WTC11 (cell line): ENCODE measurements around the gene ZNF311. TPM values are rescaled to one million over a fixed set of nuclear protein-coding genes. Genes with fewer than 3 reads are reported as not detected.
A peak's percentile ranks its signal among the peaks of the same experiment; 100 is the strongest.

Source experiments
- ATAC-seq: fragments of 200-7000 bp; cut with Tn5 transposase; 2 replicates; pipeline ENCODE4 v1.10.0; 2021; ENCODE audit warnings: mild to moderate bottlenecking, moderate library complexity
- Bru-seq: library from RNA; stranded (reverse); fragments of 400-500 nt; gene quantifications from one replicate; lab custom pipeline; 2021; lab: Mats Ljungman, UMichigan
- CTCF ChIA-PET: fragments of 300-600 bp; sonication (Branson Sonifier 250); formaldehyde crosslinking; loops from one replicate; lab custom pipeline; 2021; ENCODE audit warnings: antibody characterized with exemption; lab: Charles Lee
- POLR2A ChIA-PET: fragments of 350-600 bp; sonication (Branson Sonifier 250); formaldehyde crosslinking; loops from one replicate; lab custom pipeline; 2021; ENCODE audit warnings: antibody characterized with exemption; lab: Charles Lee
- DNase-seq: peaks from one replicate; pipeline ENCODE4 v3.0.0; 2021; ENCODE audit warnings: low spot score
- H3K27ac Mint-ChIP-seq: 2 replicates; pipeline ENCODE4 v1.8.0; 2021; ENCODE audit warnings: mixed read lengths
- H3K27me3 Mint-ChIP-seq: 2 replicates; pipeline ENCODE4 v1.8.0; 2021; ENCODE audit warnings: low read depth, mild to moderate bottlenecking, moderate library complexity, mixed read lengths
- H3K36me3 Mint-ChIP-seq: 2 replicates; pipeline ENCODE4 v1.8.0; 2021; ENCODE audit warnings: mixed read lengths
- H3K4me1 Mint-ChIP-seq: 2 replicates; pipeline ENCODE4 v1.8.0; 2022; ENCODE audit warnings: mixed read lengths
- H3K4me3 Mint-ChIP-seq: 2 replicates; pipeline ENCODE4 v1.8.0; 2021; ENCODE audit warnings: mild to moderate bottlenecking, moderate library complexity, mixed read lengths
- H3K9me3 Mint-ChIP-seq: 2 replicates; pipeline ENCODE4 v1.8.0; 2021; ENCODE audit warnings: mixed read lengths
- ATF1 ChIP-seq: sonication (generic); formaldehyde crosslinking; IDR thresholded peaks from 2 replicates; pipeline ENCODE4 v1.8.1; 2023; ENCODE audit warnings: mild to moderate bottlenecking, moderate library complexity, missing genetic modification reagents
- E2F5 ChIP-seq: sonication (generic); formaldehyde crosslinking; IDR thresholded peaks from 2 replicates; pipeline ENCODE4 v1.8.1; 2022; ENCODE audit warnings: mild to moderate bottlenecking, moderate library complexity, missing genetic modification reagents
- ELF4 ChIP-seq: sonication (generic); formaldehyde crosslinking; IDR thresholded peaks from 2 replicates; pipeline ENCODE4 v1.8.1; 2022; ENCODE audit warnings: low read depth, mild to moderate bottlenecking, moderate library complexity, missing genetic modification reagents
- ESRRA ChIP-seq: sonication (generic); formaldehyde crosslinking; IDR thresholded peaks from 2 replicates; pipeline ENCODE4 v1.8.1; 2022; ENCODE audit warnings: mild to moderate bottlenecking, missing genetic modification reagents, borderline replicate concordance
- ETV6 ChIP-seq: sonication (generic); formaldehyde crosslinking; IDR thresholded peaks from 2 replicates; pipeline ENCODE4 v1.8.1; 2022; ENCODE audit warnings: mild to moderate bottlenecking, missing genetic modification reagents
- FOXK1 ChIP-seq: sonication (generic); formaldehyde crosslinking; IDR thresholded peaks from 2 replicates; pipeline ENCODE4 v1.8.0; 2022; ENCODE audit warnings: mild to moderate bottlenecking, moderate library complexity, missing genetic modification reagents
- GABPB1 ChIP-seq: sonication (generic); formaldehyde crosslinking; IDR thresholded peaks from 2 replicates; pipeline ENCODE4 v1.8.1; 2023; ENCODE audit warnings: mild to moderate bottlenecking, missing genetic modification reagents
- HMGXB4 ChIP-seq: sonication (generic); formaldehyde crosslinking; IDR thresholded peaks from 2 replicates; pipeline ENCODE4 v1.8.1; 2023; ENCODE audit warnings: mild to moderate bottlenecking, moderate library complexity, missing genetic modification reagents
- JAZF1 ChIP-seq: fragments of 250-450 bp; sonication (Bioruptor Pico); IDR thresholded peaks from 2 replicates; pipeline ENCODE4 v1.9.0; 2021; ENCODE audit warnings: moderate library complexity, mild to moderate bottlenecking, inconsistent platforms
- JUN ChIP-seq: sonication (generic); formaldehyde crosslinking; IDR thresholded peaks from 2 replicates; pipeline ENCODE4 v1.8.0; 2023; ENCODE audit warnings: mild to moderate bottlenecking, missing genetic modification reagents
- MLX ChIP-seq: sonication (generic); formaldehyde crosslinking; IDR thresholded peaks from 2 replicates; pipeline ENCODE4 v1.8.1; 2023; ENCODE audit warnings: mild to moderate bottlenecking, missing genetic modification reagents, moderate library complexity
- NFATC4 ChIP-seq: fragments of 250-450 bp; sonication (Bioruptor Pico); IDR thresholded peaks from 2 replicates; pipeline ENCODE4 v1.9.0; 2021; ENCODE audit warnings: mild to moderate bottlenecking
- NFE2L1 ChIP-seq: sonication (generic); formaldehyde crosslinking; IDR thresholded peaks from 2 replicates; pipeline ENCODE4 v1.8.1; 2023; ENCODE audit warnings: missing genetic modification reagents
- NFYB ChIP-seq: sonication (generic); formaldehyde crosslinking; conservative IDR thresholded peaks from 2 replicates; pipeline ENCODE4 v1.8.0; 2022; ENCODE audit warnings: low read depth, missing genetic modification reagents
- RELA ChIP-seq: sonication (generic); formaldehyde crosslinking; IDR thresholded peaks from 2 replicates; pipeline ENCODE4 v1.8.1; 2022; ENCODE audit warnings: missing genetic modification reagents, mild to moderate bottlenecking, borderline replicate concordance
- SOX15 ChIP-seq: fragments of 250-450 bp; sonication (Bioruptor Pico); IDR thresholded peaks from 2 replicates; pipeline ENCODE4 v1.9.0; 2021; ENCODE audit warnings: mild to moderate bottlenecking
- TEAD4 ChIP-seq: sonication (generic); formaldehyde crosslinking; IDR thresholded peaks from 2 replicates; pipeline ENCODE4 v1.8.0; 2022; ENCODE audit warnings: mild to moderate bottlenecking, missing genetic modification reagents
- ZNF121 ChIP-seq: sonication (generic); formaldehyde crosslinking; IDR thresholded peaks from 2 replicates; pipeline ENCODE4 v1.8.0; 2023; ENCODE audit warnings: missing genetic modification reagents
- ZNF232 ChIP-seq: sonication (generic); formaldehyde crosslinking; IDR thresholded peaks from 2 replicates; pipeline ENCODE4 v1.8.0; 2022; ENCODE audit warnings: mild to moderate bottlenecking, missing genetic modification reagents
- long read RNA-seq, 3 experiments: library from RNA in 1 of 3; library from capped mRNA in 1 of 3; library from polyadenylated mRNA in 1 of 3; unstranded in 2 of 3; stranded (forward) in 1 of 3; transcript quantifications; one replicate each; pipeline ENCODE4 v2.0.0, GENCODE V29; 2021
- total RNA-seq: library from RNA; stranded (reverse); gene quantifications from 3 replicates; pipeline ENCODE4 v1.2.3, GENCODE V29; 2021
- TF ChIP-seq, protein P1 (sequence below): sonication (generic); formaldehyde crosslinking; IDR thresholded peaks from 2 replicates; pipeline ENCODE4 v1.8.0; 2022; ENCODE audit warnings: mild to moderate bottlenecking, missing genetic modification reagents
- TF ChIP-seq, protein P2 (sequence below): fragments of 250-450 bp; sonication (Bioruptor Pico); IDR thresholded peaks from 2 replicates; pipeline ENCODE4 v1.8.0; 2021; ENCODE audit warnings: mild to moderate bottlenecking
- TF ChIP-seq, protein P3 (sequence below): fragments of 200-600 bp; IDR thresholded peaks from 2 replicates; pipeline ENCODE4 v1.8.0; 2022; ENCODE audit warnings: antibody characterized with exemption
- TF ChIP-seq, protein P4 (sequence below): sonication (generic); formaldehyde crosslinking; IDR thresholded peaks from 2 replicates; pipeline ENCODE4 v1.8.0; 2022; ENCODE audit warnings: mild to moderate bottlenecking, missing genetic modification reagents

ZNF311 gene
- total RNA-seq = 2.0 to 3.7 TPM (median 3.4 TPM) in 3 replicates
- percentile 64 among the genes with signal in this experiment for Bru-seq, nascent RNA
- long read RNA-seq, experiment 1, partial matches to known transcripts = 2 of 11 reads
- long read RNA-seq, experiment 1, other reads (novel, unspliced or antisense) = 9 of 11 reads
- long read RNA-seq, experiment 2, partial matches to known transcripts = 0 of 9 reads
- long read RNA-seq, experiment 2, other reads (novel, unspliced or antisense) = 9 of 9 reads
- long read RNA-seq, experiment 3, partial matches to known transcripts = 0 of 1 reads
- long read RNA-seq, experiment 3, other reads (novel, unspliced or antisense) = 1 of 1 reads

DNA sequence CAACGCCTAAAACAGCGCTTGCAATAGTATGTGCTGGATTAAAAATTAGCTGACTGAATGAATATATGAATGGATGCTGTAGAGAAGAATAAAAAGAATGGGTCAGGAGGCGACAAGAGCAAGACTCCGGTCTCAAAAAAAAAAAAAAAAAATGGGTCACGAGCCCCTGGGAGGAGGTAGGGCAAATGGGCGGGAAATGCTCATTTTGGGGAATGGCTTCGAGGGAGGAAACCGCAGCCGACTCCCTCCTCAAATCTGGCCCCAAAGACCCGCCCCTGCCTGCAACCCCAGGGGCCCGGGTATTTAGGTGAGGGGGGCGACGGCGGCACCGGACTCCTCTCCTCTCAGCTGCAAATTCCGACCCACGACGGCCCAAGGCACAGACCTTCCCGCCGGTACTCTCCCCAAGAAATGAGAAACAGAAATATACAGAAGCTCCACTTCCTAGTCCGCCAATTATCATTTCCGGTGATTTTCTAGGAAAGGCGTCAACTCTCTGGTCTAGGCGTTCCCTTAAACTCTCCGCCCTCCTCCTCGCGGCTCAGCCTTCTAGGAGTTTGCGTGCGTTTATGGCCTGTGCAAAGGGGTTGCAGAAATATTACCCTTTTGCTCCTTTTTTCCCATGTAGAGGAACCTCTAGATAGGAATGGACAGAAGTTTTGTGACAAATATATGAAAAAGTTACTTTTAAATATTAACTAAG, at the start of gene ZNF311:
TSS of gene ZNF311 (minus strand) at position 133 of the 703 bp plus-strand sequence. CDS start 1,361 bp downstream, outside the sequence.
- ChIA-PET CTCF (interaction anchor here (0.8 to 1.4 kb wide), 3 partner anchors 20 to 222 kb away, joined by 3 to 4 read pairs (median 4); no protein-coding TSS in a partner anchor), POLR2A (interaction anchor here (0.7 kb wide), 1 partner anchor 891 kb away, joined by 3 read pairs; no protein-coding TSS in a partner anchor)
- Mint-ChIP-seq H3K27me3 (peaks cover 65% of the 10 kb centered on the region), H3K4me3 (peak within 1 kb of the TSS; percentile 84), H3K36me3 (no peaks in the 10 kb centered on the region), H3K27ac (no peak within 1 kb of the TSS), H3K9me3 (no peaks in the 10 kb centered on the region), H3K4me1 (no peaks in the 10 kb centered on the region; the same call in 1 of the 2 replicates)
- ATAC-seq = peak; percentile 94
- DNase-seq = peak; percentile 39
- TF ChIP-seq ELF4 (CRISPR knock-in tag) (no peak), E2F5 (CRISPR knock-in tag) (0 out of 2 replicates have a peak, but pooled peaks have one; percentile 21), ETV6 (CRISPR knock-in tag) (0 out of 2 replicates have a peak, but pooled peaks have one; percentile 43), NFE2L1 (peak; percentile 14; the same call in 1 of the 2 replicates)
- TF ChIP-seq, protein P1, sequence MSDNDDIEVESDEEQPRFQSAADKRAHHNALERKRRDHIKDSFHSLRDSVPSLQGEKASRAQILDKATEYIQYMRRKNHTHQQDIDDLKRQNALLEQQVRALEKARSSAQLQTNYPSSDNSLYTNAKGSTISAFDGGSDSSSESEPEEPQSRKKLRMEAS (CRISPR knock-in tag) = peak; percentile 50; the same call in 1 of the 2 replicates
- TF ChIP-seq, protein P2, sequence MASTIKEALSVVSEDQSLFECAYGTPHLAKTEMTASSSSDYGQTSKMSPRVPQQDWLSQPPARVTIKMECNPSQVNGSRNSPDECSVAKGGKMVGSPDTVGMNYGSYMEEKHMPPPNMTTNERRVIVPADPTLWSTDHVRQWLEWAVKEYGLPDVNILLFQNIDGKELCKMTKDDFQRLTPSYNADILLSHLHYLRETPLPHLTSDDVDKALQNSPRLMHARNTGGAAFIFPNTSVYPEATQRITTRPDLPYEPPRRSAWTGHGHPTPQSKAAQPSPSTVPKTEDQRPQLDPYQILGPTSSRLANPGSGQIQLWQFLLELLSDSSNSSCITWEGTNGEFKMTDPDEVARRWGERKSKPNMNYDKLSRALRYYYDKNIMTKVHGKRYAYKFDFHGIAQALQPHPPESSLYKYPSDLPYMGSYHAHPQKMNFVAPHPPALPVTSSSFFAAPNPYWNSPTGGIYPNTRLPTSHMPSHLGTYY (CRISPR knock-in tag) = no peak

GRCh38 chr6:29051680-29052079, 46.6 kb upstream of the ZNF311 start:
- ATAC-seq (no peak), DNase-seq (no peak)
- peaks cover 15% of the 10 kb centered on the region for H3K27me3 Mint-ChIP-seq
- no peak overlapping the region for H3K4me3 Mint-ChIP-seq
- H3K27ac Mint-ChIP-seq = no peak overlapping the region
- no peaks in the 10 kb centered on the region for H3K36me3 Mint-ChIP-seq
- POLR2A ChIA-PET = no interaction called here
- no peaks in the 10 kb centered on the region for H3K4me1 Mint-ChIP-seq
- no peak for TF ChIP-seq NFYB (CRISPR knock-in tag)
- no peak for TF ChIP-seq NFATC4 (CRISPR knock-in tag)
- TF ChIP-seq ZNF232 (CRISPR knock-in tag) = no peak
- no peak for TF ChIP-seq JAZF1 (CRISPR knock-in tag)
- no peak for TF ChIP-seq GABPB1
- TF ChIP-seq, protein P3, sequence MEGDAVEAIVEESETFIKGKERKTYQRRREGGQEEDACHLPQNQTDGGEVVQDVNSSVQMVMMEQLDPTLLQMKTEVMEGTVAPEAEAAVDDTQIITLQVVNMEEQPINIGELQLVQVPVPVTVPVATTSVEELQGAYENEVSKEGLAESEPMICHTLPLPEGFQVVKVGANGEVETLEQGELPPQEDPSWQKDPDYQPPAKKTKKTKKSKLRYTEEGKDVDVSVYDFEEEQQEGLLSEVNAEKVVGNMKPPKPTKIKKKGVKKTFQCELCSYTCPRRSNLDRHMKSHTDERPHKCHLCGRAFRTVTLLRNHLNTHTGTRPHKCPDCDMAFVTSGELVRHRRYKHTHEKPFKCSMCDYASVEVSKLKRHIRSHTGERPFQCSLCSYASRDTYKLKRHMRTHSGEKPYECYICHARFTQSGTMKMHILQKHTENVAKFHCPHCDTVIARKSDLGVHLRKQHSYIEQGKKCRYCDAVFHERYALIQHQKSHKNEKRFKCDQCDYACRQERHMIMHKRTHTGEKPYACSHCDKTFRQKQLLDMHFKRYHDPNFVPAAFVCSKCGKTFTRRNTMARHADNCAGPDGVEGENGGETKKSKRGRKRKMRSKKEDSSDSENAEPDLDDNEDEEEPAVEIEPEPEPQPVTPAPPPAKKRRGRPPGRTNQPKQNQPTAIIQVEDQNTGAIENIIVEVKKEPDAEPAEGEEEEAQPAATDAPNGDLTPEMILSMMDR = no peak
- no peak for TF ChIP-seq ZNF121 (CRISPR knock-in tag)
- TF ChIP-seq TEAD4 (CRISPR knock-in tag) = no peak
- no peak for TF ChIP-seq FOXK1 (CRISPR knock-in tag)
- TF ChIP-seq, protein P4, sequence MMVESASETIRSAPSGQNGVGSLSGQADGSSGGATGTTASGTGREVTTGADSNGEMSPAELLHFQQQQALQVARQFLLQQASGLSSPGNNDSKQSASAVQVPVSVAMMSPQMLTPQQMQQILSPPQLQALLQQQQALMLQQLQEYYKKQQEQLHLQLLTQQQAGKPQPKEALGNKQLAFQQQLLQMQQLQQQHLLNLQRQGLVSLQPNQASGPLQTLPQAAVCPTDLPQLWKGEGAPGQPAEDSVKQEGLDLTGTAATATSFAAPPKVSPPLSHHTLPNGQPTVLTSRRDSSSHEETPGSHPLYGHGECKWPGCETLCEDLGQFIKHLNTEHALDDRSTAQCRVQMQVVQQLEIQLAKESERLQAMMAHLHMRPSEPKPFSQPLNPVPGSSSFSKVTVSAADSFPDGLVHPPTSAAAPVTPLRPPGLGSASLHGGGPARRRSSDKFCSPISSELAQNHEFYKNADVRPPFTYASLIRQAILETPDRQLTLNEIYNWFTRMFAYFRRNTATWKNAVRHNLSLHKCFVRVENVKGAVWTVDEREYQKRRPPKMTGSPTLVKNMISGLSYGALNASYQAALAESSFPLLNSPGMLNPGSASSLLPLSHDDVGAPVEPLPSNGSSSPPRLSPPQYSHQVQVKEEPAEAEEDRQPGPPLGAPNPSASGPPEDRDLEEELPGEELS (CRISPR knock-in tag) = no peak
- TF ChIP-seq ESRRA (CRISPR knock-in tag) = no peak
- TF ChIP-seq RELA (CRISPR knock-in tag) = no peak
- no peak for TF ChIP-seq MLX
- no peak for TF ChIP-seq ATF1 (CRISPR knock-in tag)
- TF ChIP-seq HMGXB4 (CRISPR knock-in tag) = no peak
- TF ChIP-seq JUN (CRISPR knock-in tag) = no peak
- no peak for TF ChIP-seq SOX15
- TF ChIP-seq, all 79 proteins: peak for 0
- CTCF ChIA-PET = no interaction called here
- peaks cover 11% of the 10 kb centered on the region for H3K9me3 Mint-ChIP-seq
